Right kidney (tissue), 1 donor: ENCODE data around the gene DES.
A peak's percentile ranks its signal among the peaks of the same experiment; 100 is the strongest.
"Not testable (repeated sequence)": the region's sequence is repeated elsewhere in the genome, so short reads cannot be mapped to it uniquely, and the experiment has no call there.

Experiments
- DNase-seq: peaks from one replicate; pipeline ENCODE4 v3.0.0-alpha.2; 2016

Gene DES

DNA sequence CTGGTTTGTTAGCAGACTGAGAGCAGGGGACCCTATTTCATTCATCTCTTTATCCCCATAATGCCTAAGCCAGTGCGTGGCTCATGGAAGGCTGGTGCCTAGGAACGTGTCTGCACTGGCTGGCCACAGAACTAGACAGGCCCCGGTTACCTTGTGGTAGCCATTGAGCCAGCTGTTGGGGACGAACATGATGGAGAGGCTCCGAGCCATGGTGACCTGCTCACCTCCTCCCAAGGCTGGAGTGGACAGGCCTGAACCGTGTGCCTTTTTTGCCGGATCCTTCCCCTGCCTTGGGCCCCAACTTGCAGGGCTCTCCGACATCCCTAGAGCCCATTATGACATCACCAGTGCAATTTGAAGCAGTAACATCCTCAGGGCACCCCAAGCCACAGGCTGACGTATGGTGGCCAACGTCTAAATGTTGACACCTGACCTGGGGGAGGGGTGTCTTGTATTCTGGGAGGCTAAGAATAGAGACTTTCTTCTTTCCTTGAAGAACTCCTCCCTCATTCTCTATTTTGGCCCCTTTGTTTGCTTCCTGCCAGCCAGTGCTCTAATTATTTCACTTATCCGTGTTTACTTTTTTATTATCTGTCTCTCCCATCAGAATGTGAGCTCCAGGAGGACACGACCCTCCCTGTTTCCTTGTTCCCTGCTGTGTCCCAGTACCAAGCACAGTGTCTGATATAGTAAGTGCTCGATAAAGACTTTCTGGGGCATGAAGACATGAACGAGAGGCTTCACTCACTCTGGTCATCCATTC, 18.3 kb upstream of the DES start:
- DNase-seq = no peak

DNA sequence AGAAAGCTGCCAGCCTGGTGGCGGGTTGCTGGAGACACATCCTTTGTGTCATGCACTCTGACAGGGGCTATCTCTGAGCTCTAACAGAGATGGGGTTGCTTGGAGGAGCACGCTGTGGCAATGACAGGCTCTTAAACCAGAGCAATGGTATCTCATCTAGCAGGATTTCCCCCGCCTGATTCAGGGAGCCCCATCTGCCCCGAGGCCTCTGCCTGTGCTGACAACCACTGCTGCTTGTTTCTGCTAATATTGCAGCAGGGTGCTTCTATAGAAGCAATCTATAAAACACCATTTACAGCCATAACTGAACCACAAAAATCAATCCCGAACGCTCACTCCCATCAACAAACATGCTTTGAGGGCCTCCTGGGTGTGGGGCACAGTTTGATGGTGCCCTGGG, 17.6 kb upstream of the DES start:
- DNase-seq = no peak

DNA sequence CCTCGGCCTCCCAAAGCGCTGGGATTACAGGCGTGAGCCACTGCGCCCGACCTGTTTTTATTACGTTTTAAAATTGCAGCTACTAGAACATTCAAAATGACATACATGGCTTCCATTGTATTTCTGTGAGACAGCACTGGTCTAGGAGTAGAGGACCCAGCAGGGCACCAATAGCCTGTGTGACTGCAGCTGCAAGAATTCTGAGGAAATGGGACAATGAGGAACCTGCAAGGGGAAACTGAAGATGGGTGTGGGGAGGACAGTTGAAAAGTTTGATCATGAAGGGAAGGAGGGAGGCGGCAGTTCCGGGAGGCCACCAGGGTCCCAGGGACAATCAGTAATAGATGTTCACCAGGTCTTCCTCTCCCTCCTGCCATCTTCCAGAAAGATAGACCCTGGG, 16.6 kb upstream of the DES start:
- DNase-seq = no peak

DNA sequence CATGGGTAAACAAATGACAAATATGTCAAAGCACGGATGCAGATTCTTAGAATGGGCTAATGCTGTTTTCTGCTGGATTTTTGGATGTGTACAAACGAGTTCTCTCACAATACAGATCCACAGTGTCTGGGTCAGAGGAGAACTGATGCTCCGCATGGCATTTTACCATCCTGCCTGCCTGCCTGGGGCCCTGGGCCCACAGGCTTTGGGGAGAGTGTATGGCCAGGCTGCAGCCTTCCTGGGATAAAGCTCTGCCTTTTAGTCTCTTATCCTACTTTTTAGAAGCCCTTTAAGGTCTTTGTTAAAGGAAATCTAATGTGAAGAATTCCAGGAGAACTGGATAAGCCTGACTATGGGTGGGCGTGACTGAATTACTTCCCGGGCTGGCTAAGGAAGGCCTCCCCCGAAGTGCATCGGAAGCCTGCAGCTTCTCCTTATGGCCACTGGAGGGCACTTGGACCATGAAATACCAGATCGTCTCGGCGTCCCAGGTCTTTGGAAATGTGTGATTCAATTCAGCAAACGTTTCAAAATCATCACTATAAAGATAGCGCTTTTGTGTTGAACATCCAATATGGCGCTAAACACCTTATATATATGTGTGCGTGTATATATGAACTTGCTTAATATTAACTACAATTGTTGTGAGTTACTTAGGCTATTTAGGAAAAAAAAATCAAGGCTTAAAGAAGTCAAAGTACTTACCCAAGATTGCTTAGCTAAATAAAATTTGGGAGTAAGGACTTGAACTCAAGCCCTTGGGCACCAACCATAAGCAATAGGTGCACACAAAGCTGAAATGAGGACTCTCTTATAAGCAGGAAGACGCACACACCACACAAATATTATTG, 15.3 kb upstream of the DES start:
- DNase-seq = peak; percentile 58

DNA sequence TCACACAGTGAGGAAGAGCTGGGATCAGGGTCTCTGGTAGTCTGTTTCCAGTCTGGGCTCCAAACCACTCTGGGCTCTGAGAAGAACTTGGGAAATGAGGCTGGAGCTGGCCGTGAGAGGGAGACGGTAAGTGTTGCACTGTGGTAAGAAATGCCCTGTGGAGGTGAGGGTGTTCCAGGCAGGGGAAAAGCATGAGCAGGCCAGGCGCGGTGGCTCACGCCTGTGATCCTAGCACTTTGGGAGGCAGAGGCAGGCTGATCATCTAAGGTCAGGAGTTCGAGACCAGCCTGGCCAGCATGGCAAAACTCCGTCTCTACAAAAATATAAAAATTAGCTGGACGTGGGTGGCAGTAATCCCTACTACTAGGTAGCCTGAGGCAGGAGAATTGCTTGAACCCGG, 14.3 kb upstream of the DES start:
- DNase-seq = no peak

DNA sequence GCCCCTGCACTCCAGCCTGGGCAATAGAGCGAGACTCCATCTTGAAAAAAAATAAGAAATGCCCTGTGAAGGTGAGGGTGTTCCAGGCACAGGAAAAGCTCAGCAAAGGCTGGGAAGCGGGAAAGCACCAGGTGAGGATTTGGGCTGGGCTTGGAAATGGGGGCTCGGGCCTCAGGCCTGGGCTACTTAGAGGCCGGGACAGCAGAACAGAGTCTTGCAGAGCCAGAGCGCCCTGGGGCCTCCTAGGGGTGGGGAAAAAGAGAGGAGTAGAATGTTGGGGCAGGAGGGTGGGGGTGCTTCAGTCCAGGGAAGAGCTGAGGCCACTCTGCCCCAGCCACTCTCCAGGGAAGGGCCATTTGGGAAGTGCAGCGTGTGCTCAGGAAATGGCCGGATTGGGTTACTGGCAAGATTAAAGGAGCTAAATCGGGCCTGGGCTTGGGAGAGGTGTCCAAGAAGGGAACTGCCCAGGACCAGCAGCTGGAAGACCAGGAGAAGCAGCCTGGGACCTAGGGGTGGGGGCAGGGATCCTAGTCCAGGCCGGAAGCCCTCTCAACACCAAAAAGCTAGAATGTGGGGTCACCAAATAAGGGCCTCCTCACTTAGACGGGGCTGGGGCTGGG, 13.8 kb upstream of the DES start:
- no peak for DNase-seq

DNA sequence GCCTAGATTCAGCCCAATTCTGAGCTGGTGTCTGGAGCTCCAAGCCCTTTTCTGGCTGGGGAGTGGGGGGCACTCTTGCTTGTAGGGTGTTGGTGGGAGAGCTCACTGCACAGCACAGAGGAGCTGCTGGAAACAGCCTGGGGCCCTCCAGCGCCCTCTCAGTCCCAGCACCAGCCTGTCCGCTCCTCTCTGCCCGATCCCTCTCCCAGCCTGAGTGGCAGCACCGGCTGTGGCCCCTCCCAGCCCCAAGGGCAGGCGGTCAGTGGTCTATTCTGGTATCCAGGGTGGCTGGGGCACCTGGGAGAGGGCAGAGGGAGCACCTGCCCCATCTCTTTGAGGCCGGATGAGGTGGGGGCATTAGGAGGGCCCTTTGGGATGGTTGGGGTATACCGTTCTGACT, 13.2 kb upstream of the DES start:
- DNase-seq = no peak

DNA sequence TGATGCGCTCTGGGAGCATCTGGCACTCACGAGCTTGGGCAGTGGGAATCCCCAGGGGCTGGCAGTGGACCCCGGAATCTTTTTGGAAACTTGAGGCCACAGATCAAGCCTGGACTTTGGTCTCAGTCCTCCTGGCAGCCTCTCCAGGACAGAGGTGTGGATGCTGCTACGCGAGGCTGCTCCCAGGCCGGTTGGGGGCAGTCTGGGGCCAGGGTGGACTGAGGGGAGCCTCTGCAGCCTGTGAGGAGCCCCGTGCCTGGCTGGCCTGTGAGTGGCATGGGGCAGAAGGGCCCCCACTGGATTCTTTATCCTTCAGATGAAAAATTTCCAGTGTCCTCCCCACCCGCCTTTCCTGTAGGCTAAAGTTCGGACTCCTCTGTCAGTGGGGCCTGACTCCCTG, 12.7 kb upstream of the DES start:
- DNase-seq = no peak

DNA sequence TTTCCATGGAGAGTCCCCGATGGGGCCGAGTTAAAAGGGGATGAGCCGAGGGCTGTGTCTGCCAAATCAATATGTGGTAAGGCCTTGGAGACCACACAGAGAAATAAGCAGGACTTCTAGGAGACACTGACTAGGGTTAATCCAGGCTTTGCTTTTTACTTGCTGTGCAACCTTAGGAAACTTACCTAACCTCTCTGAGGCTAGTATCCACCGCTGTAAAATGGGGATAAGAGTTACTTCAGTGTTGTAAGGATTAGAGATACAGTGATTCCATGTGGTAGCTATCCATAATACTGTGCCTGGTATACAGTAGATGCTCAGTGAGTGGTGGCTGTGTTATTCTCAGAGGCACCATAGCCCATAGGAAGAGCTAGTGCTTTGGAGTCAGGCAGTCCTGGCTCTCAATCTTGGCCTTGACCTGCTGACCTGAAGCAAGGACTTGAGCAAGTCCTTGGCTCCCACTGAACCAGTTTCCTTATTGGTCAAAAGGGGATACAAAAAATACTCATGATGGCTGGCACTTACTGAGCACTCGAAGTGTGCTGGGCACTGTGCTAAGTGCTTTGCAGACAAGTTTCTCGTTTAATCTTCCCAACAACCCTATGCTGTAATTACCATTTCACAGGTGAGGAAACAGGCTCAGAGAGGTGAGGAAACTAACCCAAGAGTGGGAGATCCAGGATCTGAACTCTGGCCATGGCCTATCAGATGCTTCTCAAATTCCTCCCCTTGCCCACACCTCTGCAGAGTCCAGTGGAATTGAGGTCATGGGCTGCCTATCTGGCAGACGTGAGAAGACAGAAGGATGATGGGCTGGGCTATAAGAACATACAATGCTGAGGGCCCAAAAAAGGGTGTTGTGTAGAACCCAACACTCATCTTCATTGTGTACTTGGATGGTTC, 12.0 kb upstream of the DES start:
- no peak for DNase-seq

DNA sequence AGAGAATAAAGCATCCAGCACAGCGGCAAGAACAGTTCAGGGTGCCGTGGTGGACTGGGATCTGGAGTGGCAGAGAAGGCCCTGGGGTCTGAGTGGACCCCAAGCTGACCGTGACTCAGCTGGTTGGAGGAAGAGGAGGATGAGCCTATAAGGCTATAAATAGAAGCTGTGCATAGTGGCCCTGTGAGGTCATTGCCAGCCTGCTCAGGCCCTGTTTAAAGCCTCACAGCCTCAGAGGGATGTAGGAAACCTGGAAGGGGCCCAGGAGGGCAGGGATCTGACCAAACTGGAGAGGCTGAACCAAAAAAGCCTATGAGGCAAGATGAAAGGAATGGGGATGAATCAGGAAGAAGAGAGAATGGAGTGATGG, 11.3 kb upstream of the DES start:
- no peak for DNase-seq

DNA sequence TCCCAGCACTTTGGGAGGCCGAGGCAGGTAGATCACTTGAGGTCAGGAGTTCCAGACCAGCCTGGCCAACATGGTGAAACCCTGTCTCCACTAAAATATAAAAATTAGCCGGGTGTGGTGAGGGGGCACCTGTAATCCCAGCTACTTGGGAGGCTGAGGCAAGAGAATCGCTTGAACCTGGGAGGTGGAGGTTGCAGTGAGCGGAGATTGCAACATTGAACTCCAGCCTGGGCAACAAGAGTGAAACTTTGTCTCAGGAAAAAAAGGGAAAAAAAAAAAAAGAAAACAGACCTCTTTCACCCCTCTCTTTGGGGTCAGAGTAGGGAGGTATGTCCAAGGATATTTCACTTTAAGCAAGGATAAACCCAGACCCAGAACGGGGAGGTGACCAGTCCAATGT, 10.8 kb upstream of the DES start:
- DNase-seq = not testable (repeated sequence)

DNA sequence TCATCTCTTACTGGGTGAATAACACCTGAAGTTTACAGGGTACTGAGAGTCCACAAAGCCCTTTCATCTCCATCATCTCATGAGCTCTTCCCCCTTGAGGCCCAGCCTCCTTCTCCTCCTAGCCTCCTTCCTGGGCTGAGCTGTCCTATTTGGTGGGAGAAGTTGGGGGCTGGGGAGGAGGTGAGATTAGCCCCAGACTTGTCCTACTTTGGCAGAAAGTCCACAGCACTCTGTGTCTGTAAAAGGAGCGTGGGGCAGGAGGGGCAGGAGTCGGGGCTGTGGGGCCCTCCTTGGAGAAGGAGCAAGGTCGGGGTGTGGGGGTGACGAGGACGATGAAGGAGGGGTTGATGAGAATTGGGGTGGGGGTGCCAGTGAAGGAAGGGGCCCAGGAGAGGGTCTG, 10.0 kb upstream of the DES start:
- no peak for DNase-seq

DNA sequence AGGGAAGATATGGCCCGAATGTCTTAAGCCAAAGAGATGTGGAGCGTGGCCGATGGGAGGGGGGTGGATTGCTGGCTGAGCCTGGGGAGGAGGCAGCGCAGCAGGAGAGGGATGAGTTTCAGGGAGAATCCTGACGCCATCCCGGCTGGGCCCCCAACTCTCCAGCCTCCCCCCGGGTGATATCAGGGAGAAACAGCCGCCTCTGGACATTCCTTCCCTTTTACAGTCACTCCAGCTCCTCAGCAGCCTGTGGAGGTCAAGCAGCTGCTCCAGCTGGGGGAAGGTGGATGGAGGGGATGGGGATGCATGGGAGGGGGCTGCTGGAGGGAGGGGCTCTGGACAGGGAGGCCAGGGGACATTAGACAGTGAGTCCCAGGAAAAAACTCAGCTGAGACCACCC, 9.5 kb upstream of the DES start:
- DNase-seq = no peak

DNA sequence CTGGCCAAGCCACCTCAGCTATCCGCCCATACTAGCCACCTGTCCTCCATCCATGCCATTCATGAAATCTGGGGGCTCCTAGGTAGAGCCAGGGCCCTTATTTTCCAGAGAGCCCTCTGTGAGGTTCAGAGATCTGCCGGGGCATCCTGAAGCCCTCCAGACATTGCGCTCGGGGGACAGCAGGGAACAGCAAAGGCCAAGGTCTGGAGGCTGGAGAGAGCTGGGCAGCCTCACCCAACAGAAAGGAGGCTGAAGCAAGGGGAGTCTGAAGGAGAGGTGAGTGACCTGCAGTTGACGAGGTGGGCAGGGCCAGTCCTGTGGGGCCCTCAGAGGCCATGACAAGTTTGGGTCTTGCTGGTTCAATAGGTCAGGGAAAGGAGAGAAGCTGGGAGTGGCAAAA, 8.6 kb upstream of the DES start:
- no peak for DNase-seq

DNA sequence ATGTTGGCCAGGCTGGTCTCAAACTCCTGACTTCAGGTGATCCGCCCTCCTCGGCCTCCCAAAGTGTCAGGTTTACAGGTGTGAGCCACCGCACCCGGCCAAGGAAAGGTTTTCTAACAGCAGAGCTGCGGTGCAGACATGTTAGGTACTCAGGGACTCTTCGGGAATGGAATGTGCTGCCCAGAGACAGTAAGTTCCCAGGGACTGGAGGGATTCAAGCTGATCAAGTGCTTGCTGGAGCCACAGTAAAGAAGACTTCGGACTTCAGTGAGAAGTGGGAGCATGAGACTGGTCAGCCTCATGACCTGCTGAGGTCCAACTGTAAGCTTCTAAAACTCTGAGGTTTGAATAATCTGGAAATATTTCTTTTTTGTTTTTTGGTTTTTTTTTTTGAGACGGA, 7.8 kb upstream of the DES start:
- DNase-seq = no peak

DNA sequence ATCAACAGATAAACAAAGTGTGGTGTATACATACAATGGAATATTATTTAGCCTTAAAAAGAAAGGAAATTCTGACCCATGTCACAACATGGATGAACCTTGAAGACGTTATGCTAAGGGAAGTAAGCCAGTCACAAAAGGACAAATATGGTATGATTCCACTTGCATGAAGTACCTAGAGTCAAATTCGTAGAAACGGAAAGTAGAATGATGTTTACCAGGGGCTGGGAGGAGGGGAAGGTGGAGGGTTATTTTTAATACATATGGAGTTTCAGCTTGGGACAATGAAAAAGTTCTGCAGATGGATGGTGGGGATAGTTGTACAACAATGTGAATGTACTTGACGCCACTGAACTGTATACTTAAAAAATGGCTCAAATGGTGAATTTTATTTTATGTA, 3.3 kb upstream of the DES start:
- no peak for DNase-seq

DNA sequence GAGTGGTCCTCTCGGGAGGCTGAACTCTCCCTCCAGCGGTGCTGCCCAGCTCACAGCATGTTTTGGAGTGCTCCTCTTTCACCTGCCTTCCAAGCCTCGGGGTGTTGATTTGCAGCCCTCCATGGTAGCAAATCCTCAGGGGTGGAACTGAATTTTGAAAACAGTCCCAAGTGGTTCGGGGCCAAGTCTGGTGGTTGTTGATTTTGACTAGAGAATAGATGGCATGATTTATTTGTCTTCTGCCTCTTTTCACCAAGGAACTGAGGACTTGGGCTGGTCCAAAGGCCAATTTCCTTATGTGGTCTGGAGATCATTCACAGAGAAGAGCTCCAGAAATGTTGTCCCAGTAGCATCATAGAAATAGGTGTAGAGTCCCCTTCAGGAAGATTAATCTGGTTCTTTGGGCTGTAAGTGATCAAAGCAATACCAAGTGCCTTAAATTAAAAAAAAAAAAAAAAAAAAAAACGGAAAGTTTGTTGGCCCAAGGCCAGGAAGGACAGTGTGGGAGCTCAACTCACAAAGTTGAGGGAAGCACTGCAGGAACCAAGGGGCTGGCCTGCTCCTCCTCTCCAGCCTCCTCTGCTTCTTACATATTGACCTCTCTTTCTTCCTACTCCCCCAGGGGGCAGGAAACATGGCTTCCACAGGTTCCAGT, 2.5 kb upstream of the DES start:
- DNase-seq = no peak

DNA sequence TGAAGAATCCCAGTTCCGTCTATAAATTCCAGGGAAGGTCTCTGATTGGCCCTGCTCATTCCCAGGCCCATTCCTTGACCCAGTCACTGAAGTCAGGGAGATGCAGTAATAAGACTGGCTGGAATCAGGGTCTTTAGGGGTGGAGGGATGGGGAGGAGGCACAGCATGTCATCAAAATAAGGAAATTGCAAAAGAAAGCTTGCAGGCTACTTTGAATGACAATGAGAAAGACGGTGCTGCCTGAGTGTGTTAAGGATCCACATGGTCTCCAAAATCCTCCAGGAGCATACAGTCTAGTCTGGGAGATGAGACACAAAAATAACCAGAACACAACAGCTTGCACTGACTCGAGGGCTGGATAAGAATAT, 2.0 kb upstream of the DES start:
- no peak for DNase-seq

DNA sequence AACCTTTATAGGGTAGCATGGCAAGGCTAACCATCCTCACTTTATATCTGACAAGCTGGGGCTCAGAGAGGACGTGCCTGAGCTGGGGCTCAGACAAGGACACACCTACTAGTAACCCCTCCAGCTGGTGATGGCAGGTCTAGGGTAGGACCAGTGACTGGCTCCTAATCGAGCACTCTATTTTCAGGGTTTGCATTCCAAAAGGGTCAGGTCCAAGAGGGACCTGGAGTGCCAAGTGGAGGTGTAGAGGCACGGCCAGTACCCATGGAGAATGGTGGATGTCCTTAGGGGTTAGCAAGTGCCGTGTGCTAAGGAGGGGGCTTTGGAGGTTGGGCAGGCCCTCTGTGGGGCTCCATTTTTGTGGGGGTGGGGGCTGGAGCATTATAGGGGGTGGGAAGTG, 1.2 kb upstream of the DES start:
- DNase-seq = no peak

DNA sequence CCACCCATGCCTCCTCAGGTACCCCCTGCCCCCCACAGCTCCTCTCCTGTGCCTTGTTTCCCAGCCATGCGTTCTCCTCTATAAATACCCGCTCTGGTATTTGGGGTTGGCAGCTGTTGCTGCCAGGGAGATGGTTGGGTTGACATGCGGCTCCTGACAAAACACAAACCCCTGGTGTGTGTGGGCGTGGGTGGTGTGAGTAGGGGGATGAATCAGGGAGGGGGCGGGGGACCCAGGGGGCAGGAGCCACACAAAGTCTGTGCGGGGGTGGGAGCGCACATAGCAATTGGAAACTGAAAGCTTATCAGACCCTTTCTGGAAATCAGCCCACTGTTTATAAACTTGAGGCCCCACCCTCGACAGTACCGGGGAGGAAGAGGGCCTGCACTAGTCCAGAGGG, 803 bp upstream of the DES start:
- no peak for DNase-seq

DNA sequence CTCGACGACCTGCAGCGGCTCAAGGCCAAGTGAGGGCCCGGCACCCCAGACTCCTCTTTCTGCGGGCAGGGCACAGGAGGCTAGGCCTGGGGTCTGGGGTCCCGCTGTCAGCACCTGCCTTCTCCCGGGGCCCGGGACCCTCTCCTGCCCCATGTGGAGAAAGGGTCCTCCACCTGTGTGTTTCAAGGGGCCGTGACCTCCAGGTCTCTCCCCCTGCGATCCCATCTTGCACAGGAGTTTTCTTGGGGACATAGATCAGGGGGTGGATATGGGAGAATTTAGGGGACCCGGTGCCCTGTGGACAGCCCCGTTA, 791 bp downstream of the DES start:
- DNase-seq = no peak
